OCI-LY7 (cell line): ENCODE data around the gene DAPK1.

Experiments
- EZH2phosphoT487 ChIP-seq: fragments of 200-600 bp; sonication (generic); IDR thresholded peaks from 2 replicates; pipeline ENCODE4 v1.6.1; 2018; ENCODE audit warnings: low read depth, borderline replicate concordance, mild to moderate bottlenecking, mixed run types, antibody characterized with exemption, low read length, moderate library complexity, mixed read lengths
- TF ChIP-seq, protein P1 (sequence below): fragments of 200-600 bp; sonication (generic); conservative IDR thresholded peaks from 2 replicates; pipeline ENCODE4 v1.5.1; 2014; ENCODE audit warnings: mild to moderate bottlenecking, antibody characterized with exemption, low read length, moderate library complexity, mixed read lengths

DNA sequence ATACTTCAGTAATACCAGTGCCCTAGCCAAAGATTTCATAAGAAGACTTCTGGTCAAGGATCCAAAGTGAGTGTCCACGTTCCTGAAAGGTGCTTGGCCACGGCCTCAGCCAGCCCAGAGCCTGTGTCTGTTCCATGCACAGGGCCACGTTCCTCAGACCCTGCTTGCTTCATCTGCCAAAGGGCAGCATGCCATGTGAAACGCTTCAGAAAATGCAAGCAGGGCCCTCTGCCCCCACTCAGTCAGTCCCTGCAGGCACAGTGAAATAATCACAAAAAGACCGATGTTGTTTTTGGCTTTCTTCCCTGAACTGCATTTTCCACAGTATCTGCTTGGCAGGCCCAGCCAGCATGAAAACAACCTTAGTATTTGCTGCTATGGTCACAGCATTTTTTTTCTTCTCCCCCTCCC lies 142.7 kb downstream of the DAPK1 start:
- TF ChIP-seq, protein P1, sequence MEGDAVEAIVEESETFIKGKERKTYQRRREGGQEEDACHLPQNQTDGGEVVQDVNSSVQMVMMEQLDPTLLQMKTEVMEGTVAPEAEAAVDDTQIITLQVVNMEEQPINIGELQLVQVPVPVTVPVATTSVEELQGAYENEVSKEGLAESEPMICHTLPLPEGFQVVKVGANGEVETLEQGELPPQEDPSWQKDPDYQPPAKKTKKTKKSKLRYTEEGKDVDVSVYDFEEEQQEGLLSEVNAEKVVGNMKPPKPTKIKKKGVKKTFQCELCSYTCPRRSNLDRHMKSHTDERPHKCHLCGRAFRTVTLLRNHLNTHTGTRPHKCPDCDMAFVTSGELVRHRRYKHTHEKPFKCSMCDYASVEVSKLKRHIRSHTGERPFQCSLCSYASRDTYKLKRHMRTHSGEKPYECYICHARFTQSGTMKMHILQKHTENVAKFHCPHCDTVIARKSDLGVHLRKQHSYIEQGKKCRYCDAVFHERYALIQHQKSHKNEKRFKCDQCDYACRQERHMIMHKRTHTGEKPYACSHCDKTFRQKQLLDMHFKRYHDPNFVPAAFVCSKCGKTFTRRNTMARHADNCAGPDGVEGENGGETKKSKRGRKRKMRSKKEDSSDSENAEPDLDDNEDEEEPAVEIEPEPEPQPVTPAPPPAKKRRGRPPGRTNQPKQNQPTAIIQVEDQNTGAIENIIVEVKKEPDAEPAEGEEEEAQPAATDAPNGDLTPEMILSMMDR, result no peak
- TF ChIP-seq EZH2phosphoT487, result no peak
